GM21825 (cell line): ENCODE results near the gene MCTP2.

Source experiments
- ATAC-seq: cut with Tn5 transposase; IDR thresholded peaks from one replicate; pipeline ENCODE4 v1.9.1; 2021; ENCODE audit warnings: mild to moderate bottlenecking, moderate library complexity; ENCODE audit not compliant: unreplicated experiment

Gene MCTP2

DNA sequence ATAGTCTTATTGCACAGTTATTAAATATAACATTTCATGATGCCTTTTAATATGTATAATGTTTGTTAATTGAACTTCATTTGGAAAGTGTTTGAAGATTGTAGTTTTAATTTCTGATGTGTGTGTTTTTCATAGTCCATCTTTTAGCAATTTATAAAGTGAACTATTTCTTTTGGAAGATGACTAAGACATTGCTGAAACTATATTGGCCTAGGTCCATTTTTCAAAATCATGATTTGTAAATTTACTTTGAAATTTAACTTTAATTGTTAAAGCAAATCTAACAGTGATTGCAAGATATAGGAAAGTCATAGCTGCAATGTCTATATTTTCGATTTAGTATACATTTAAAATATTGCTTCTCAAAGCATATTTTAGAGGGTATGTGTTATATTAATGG, 30.8 kb downstream of the MCTP2 start:
- ATAC-seq: no peak

GRCh38 chr15:94263341-94264273, 32.2 kb downstream of the MCTP2 start:
- peak; percentile 69 for ATAC-seq

DNA sequence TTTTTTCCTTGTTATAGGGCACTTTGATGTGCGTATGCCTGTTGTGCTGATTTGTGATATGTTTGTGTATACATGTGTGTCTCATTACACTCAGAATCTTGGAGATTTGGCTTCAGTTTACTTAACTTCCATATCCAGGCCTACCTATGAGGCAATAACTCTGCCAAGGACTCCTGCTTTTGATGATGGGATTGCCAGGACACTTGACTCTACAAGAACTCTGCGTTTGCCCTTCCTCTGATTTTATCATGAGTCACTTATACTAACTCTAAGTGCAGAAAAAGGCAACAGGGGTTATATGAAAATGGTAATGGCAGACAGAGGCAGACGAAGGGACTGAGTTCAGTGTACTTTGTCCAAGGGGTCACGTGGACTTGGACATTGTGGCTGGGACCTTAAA, 33.6 kb downstream of the MCTP2 start:
- no peak for ATAC-seq

GRCh38 chr15:94265982-94266381, 34.6 kb downstream of the MCTP2 start:
- no peak for ATAC-seq

GRCh38 chr15:94266789-94267188, 35.4 kb downstream of the MCTP2 start:
- ATAC-seq: no peak

DNA sequence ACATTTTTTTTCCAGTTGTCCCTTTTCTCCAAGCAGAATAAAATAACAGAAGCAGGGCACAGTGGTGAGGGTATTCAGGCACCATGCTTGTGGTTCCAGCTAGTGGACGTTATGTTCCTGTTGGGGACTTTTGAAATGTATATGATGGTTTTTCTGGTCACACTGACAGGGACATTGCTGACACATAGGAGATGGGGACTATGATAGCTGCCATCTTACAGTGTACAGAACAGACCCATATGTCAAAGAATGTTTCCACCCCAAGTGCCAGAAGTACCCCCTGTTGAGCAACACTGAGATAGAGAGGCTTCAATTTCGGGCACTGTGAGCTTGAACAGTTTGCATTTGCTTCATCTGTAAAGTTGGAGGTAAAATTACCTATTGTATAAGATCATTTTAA, 38.6 kb downstream of the MCTP2 start:
- ATAC-seq: no peak

- no peak for ATAC-seq
These were observed 39.2 kb downstream of the MCTP2 start for GRCh38 chr15:94270570-94270969.

- peak; percentile 71 for ATAC-seq
These were observed 41.0 kb downstream of the MCTP2 start for GRCh38 chr15:94272251-94272898.

DNA sequence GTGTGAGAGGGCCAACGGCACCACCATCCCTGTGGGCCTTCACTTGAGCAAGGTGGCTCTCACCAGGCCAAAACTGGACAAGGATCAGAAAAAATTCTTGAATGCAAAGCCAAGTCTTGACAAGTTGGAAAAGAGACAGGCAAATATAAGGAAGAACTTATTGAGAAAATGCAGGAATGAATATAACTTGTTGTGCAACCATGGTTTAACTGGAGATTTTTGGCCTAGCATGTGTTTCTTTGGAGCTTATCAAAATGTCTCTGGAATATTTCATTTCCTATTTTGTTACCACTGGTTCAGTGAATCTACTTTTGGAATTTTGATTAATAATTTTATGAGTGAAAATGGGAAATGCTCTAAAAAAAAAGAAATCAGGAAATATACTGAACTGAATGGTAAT, 42.5 kb downstream of the MCTP2 start:
- no peak for ATAC-seq

DNA sequence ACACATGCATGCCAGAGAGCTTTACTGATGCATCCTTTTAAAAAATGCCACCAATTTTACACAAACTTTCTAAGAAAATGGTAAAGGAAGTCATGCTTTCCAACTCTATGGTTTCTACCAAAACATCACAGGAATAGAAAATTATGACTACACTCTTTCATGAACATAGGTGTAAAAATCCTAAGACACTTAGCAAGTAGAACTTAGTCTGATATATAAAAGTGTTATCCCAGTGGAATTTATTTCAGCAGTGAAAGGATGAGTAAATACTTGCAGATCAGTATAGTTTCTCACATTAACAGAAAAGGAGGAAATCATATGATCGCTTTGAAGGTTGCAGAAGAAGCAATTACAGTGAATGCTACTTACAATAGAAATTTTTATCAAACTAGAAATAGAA, 43.4 kb downstream of the MCTP2 start:
- ATAC-seq: no peak

DNA sequence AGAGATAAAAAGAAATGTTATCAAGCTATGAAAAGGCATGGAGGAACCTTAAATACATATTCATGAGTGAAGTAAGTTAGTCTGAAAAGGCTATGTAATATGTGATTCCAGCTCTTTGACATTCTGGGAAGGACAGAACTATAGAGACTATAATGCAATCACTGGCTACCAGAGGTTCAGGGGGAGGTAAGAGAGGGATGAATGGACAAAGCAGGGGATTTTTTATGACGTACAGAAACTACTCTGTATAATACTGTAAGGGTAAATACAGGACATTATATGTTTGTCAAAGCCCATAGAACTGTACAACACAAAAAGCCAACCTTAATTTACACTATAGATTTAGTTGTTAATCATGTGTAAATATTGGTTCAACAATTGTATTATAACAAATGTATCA, 46.1 kb downstream of the MCTP2 start:
- ATAC-seq: no peak

- no peak for ATAC-seq
These were observed 48.4 kb downstream of the MCTP2 start for GRCh38 chr15:94279736-94280135.

- no peak for ATAC-seq
These were observed 48.9 kb downstream of the MCTP2 start for GRCh38 chr15:94280301-94280700.

- no peak for ATAC-seq
These were observed 51.2 kb downstream of the MCTP2 start for GRCh38 chr15:94282269-94283250.

DNA sequence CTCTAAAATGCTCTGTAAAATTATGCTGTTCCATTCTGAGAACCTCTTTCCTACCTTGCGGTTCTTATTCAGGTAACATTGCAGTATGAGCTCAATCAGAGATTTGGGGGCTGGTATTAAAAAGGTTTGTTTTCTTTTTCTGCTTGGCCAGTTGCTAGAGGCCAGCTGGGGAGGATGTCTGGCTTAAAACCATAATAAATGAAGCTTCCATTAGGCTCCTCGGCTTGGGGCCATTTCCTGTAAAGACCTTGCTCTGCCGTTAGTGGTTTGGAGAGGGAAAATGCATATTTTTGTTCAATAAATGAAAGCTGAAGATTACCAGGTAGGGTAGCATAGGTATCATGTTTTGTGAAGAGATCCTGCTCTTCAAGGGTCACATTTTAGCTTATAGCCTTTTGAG, 55.2 kb downstream of the MCTP2 start:
- peak; percentile 29 for ATAC-seq

DNA sequence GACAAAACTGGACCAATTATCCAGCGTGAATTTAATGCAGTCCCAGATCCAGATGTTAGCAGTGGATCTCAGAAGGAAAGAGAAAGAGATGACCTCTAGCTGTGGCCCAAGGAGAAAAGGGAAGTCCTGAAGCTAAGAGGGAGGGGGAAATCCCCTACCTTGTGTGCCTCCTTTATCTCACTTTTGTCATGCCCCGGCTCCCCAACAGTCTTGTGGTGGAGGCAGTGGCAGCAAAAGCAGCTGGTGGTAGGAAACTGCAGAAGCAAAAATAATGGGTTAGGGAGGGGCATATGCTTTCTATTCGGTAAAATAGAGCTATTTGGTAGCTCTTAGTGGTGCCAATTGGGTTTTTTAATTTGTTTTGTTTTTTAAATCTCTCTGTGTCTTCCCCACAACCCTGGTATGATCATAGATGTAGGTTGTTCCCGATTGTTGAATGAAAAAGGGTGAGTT, 56.5 kb downstream of the MCTP2 start:
- ATAC-seq: peak; percentile 98

- ATAC-seq: no peak
These were observed 59.4 kb downstream of the MCTP2 start for GRCh38 chr15:94290730-94291129.

DNA sequence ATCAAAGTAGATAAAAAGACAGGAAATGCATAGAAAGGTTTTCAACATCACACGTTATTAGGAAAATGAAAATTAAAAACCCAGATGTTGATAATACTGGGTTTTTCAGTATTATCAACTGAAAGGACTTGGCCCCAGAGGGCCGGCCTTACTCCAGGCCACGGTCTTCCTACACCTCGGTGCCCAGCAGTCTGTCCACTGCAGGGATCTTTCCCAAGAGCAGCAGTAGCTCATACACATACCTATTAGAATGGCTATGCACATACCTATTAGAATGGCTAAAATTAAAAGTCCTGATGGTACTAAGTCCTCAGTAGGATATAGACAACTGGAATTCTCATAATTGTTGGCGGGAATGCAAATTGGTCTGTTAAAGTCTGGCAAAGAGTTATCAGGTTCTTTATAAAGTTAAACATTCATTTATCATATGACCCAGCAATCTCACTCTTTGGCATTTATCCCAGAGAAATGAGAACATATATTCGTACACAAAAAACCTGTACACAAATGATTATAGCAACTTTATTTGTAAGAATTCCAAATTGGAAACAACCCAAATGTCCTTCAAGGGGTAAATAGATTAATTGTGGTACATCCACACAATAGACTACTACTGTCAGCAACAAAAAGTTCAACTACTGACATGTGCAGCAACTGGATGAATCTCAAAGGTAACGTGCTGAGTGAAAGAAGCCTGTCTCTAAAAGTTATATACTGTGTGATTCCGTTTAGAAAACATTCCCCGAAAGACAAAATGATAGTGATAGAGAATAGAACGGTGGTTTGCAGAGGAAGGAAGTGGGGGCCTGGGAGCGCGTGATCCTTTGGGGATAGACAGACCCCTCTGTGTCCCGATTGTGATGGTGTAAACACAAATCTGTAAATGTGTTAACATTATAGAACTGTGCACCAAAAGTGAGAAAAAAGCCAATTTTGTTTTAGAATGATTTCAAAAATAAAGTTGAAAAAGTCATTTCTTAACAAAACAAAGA, 62.3 kb downstream of the MCTP2 start:
- ATAC-seq: no peak

GRCh38 chr15:94294556-94294955, 63.2 kb downstream of the MCTP2 start:
- ATAC-seq: no peak

DNA sequence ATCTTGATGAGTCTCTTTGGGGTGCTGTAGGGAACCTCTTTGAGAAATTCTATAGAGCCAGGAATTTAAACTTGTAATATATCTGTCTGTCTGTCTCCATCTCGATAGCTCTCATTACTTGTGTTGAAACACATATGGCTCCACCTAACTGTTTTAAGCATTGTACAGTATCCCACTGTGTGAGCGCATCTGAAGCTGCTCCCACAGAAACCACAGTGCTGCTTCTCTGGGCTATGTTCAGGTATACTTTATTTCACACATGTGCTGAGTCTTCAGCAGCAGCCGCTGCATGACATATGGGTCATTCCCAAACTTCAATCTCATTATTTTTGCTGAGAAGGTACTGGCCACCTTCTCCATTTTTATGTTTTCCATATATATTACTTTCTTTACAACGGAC, 63.9 kb downstream of the MCTP2 start:
- ATAC-seq: no peak
